Measurements from ENCODE around the gene TAF15. TPM values are rescaled to one million over a fixed set of nuclear protein-coding genes. Genes with fewer than 3 reads are reported as not detected.

The TAF15 gene
- total RNA-seq, 1 experiment from 2014 or later = 32.4 TPM

DNA sequence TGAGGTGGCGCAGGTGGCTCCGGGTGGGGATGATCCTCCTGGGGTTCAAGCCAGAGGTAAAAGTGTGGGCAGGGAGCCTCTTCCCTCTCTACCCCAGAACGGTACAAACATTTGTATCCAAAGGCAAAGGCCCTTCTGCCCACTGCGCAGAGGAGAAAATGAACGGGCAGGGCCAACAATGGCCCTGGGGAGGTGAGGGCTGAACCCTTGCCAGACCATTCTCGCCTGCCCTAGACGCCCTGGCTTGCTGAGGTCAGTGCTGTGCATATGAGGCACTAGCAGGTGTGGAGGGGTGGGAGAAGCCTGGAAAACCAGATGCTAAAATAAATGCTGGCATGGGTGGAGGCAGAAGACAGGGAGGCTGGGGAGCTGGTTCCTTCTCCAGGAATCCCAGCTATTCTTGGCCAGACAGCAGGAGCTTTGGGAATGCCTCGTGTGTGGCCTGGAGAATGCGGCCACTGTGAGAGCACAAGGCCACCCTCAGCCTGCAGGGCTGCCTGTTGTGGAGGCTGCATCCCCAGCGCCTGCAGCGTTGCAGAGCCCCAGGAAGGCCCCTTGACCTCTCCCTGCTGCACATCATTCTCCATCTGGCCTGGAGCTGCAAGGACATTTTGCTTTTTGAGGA lies 44.1 kb upstream of the TAF15 start:
- ChIA-PET CTCF (interaction anchor here (1.0 to 1.8 kb wide), 3 partner anchors 18 to 43 kb away, joined by 3 to 18 read pairs (median 4); partner anchors contain the start of gene TAF15), POLR2A (ENCODE audit: unreplicated experiment) (no interaction called here)
- Histone ChIP-seq H3K36me3 (ENCODE audit: low read depth, low read length) (no peaks in the 10 kb centered on the region; the same call in 1 of the 2 replicates), H3K4me3 (ENCODE audit: low read length) (no peak overlapping the region), H3K27me3 (ENCODE audit: low read length) (no peaks in the 10 kb centered on the region), H4K20me1 (ENCODE audit: low read length) (no peaks in the 10 kb centered on the region), H3K9ac (ENCODE audit: low read length) (no peak overlapping the region), H3F3A (ENCODE audit: low read length, unreplicated experiment) (no peaks in the 10 kb centered on the region), H3K9me2 (replicated peaks; ENCODE audit: low read length) (no peaks in the 10 kb centered on the region), H2AFZ (ENCODE audit: low read length) (no peak overlapping the region), H3K4me1 (ENCODE audit: insufficient read depth, low read length) (0 out of 2 replicates have a peak, but pooled peaks cover 3% of the 10 kb centered on the region), H3K27ac (ENCODE audit: low read length) (no peak overlapping the region), H3K79me2 (ENCODE audit: low read length) (no peaks in the 10 kb centered on the region), H3K4me2 (ENCODE audit: low read length) (no peak overlapping the region), H3K9me3 (ENCODE audit: low read length) (no peaks in the 10 kb centered on the region)
- DNase-seq (no peak), ATAC-seq (no peak)
- TF ChIP-seq EZH2phosphoT487 (IDR thresholded peaks at IDR 0.05; ENCODE audit: borderline replicate concordance, low read length) = no peak
- TF ChIP-seq EZH2 (IDR thresholded peaks at IDR 0.05; ENCODE audit: low read length, unreplicated experiment) = no peak
- TF ChIP-seq, protein P1, sequence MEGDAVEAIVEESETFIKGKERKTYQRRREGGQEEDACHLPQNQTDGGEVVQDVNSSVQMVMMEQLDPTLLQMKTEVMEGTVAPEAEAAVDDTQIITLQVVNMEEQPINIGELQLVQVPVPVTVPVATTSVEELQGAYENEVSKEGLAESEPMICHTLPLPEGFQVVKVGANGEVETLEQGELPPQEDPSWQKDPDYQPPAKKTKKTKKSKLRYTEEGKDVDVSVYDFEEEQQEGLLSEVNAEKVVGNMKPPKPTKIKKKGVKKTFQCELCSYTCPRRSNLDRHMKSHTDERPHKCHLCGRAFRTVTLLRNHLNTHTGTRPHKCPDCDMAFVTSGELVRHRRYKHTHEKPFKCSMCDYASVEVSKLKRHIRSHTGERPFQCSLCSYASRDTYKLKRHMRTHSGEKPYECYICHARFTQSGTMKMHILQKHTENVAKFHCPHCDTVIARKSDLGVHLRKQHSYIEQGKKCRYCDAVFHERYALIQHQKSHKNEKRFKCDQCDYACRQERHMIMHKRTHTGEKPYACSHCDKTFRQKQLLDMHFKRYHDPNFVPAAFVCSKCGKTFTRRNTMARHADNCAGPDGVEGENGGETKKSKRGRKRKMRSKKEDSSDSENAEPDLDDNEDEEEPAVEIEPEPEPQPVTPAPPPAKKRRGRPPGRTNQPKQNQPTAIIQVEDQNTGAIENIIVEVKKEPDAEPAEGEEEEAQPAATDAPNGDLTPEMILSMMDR (conservative IDR thresholded peaks at IDR 0.05; ENCODE audit: low read depth, low read length) = no peak
- BruUV-seq (replicated peaks) = no TSS peak
- intact Hi-C loops (cut with micrococcal nuclease) = no loop called here

DNA sequence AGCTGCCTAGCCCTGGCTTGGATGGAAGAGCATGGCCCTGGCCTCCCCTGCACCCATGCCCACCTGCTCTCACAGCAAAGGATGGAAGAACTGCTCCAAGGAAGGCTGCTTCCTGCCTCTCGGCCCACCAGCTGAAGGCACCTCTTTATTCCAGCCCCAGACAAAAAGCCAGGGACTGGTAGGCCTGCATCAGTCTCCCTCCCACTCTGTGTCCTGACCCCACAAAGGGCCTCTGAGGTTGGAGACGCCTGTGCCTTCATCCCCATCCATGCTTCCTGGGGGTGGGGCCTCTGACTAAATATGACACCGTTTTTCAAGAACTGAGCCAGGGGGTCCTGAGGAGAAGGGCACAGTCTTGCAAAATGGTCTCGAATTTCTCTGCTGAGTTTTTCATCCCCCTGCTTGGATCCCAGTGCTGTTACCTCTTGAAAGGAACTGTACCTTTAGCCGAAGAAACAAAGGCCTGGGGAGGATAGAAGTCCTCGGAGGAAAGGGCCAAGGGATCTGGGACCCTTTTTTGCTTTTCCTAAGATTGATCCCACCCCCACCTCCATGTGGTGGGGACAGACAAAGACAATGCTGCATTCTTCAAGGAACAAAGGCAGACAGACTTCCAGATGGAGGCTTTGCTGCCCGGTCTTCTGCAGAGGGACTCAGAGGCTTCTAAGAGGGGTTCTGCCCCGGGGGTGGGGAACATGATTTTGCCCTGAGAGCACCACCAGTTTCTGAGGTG lies 43.4 kb upstream of the TAF15 start:
- CTCF ChIA-PET = interaction anchor here (1.0 kb wide), 1 partner anchor 34 kb away, joined by 3 read pairs; no protein-coding TSS in a partner anchor
- Histone ChIP-seq H3F3A (ENCODE audit: low read length, unreplicated experiment) (no peaks in the 10 kb centered on the region), H3K79me2 (ENCODE audit: low read length) (no peaks in the 10 kb centered on the region), H3K4me2 (ENCODE audit: low read length) (no peak overlapping the region), H3K4me1 (ENCODE audit: insufficient read depth, low read length) (0 out of 2 replicates have a peak, but pooled peaks cover 3% of the 10 kb centered on the region), H3K27ac (ENCODE audit: low read length) (no peak overlapping the region), H3K36me3 (ENCODE audit: low read depth, low read length) (no peaks in the 10 kb centered on the region; the same call in 1 of the 2 replicates), H3K27me3 (ENCODE audit: low read length) (no peaks in the 10 kb centered on the region), H4K20me1 (ENCODE audit: low read length) (no peaks in the 10 kb centered on the region), H3K4me3 (ENCODE audit: low read length) (no peak overlapping the region), H3K9ac (ENCODE audit: low read length) (no peak overlapping the region), H2AFZ (ENCODE audit: low read length) (no peak overlapping the region), H3K9me2 (replicated peaks; ENCODE audit: low read length) (no peaks in the 10 kb centered on the region), H3K9me3 (ENCODE audit: low read length) (no peaks in the 10 kb centered on the region)
- POLR2A ChIA-PET (ENCODE audit: unreplicated experiment) = no interaction called here
- intact Hi-C loops (cut with micrococcal nuclease) = no loop called here
- ATAC-seq (no peak), DNase-seq (no peak)
- TF ChIP-seq, protein P1 (conservative IDR thresholded peaks at IDR 0.05; ENCODE audit: low read depth, low read length) = no peak
- TF ChIP-seq EZH2phosphoT487 (IDR thresholded peaks at IDR 0.05; ENCODE audit: borderline replicate concordance, low read length) (no peak), EZH2 (IDR thresholded peaks at IDR 0.05; ENCODE audit: low read length, unreplicated experiment) (no peak)
- BruUV-seq (replicated peaks) = no TSS peak
